ENCODE results near the gene PCDH9. TPM values are rescaled to one million over a fixed set of nuclear protein-coding genes. Genes with fewer than 3 reads are reported as not detected.

The PCDH9 gene
- total and polyA plus RNA-seq, 2 experiments from 2014 or later: 0.31 to 0.52 TPM

DNA sequence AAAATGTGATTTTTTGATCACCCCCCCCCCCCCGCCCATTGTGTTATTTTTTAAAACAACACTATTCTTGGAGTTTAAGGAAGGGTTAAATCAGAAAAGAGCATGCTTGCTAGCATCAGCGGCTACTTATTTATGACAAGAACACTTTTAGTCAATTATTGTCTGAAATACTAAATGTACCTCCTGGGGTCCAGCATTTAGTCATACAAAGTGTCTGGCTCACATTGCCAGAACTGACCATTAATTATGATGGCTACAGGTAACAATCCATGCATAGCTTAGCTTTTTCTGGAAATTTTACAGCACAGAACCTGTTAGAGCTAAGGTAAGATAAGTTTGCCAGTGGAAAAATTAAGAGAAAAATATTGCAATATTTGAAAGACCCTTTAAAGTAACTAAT is 90.1 kb downstream of the PCDH9 start:
- Histone ChIP-seq H3K9me2 (ENCODE audit: insufficient read depth) (no peaks in the 10 kb centered on the region), H3K27ac (ENCODE audit: low read depth) (no peak overlapping the region), H3K4me3 (no peak overlapping the region), H3K27me3 (ENCODE audit: insufficient read depth) (no peaks in the 10 kb centered on the region), H3K36me3 (ENCODE audit: insufficient read depth) (no peaks in the 10 kb centered on the region), H2AFZ (no peak overlapping the region), H3F3A (replicated peaks; ENCODE audit: low read depth) (no peaks in the 10 kb centered on the region), H4K20me1 (replicated peaks; ENCODE audit: insufficient read depth) (no peaks in the 10 kb centered on the region), H3K4me2 (no peak overlapping the region), H3K79me2 (replicated peaks; ENCODE audit: insufficient read depth) (no peaks in the 10 kb centered on the region), H3K4me1 (ENCODE audit: insufficient read depth) (peaks cover 4% of the 10 kb centered on the region; the same call in 1 of the 2 replicates)
- no peaks in the 10 kb centered on the region for H3K27me3 Mint-ChIP-seq (ENCODE audit: insufficient read depth, low read depth, poor library complexity)
- H3K4me1 Mint-ChIP-seq: peaks cover 10% of the 10 kb centered on the region; the same call in 2 of the 3 replicates
- no peak overlapping the region for H3K27ac Mint-ChIP-seq
- ATAC-seq (no peak), DNase-seq (ENCODE audit: low spot score) (no peak)
- TF ChIP-seq, protein P1, sequence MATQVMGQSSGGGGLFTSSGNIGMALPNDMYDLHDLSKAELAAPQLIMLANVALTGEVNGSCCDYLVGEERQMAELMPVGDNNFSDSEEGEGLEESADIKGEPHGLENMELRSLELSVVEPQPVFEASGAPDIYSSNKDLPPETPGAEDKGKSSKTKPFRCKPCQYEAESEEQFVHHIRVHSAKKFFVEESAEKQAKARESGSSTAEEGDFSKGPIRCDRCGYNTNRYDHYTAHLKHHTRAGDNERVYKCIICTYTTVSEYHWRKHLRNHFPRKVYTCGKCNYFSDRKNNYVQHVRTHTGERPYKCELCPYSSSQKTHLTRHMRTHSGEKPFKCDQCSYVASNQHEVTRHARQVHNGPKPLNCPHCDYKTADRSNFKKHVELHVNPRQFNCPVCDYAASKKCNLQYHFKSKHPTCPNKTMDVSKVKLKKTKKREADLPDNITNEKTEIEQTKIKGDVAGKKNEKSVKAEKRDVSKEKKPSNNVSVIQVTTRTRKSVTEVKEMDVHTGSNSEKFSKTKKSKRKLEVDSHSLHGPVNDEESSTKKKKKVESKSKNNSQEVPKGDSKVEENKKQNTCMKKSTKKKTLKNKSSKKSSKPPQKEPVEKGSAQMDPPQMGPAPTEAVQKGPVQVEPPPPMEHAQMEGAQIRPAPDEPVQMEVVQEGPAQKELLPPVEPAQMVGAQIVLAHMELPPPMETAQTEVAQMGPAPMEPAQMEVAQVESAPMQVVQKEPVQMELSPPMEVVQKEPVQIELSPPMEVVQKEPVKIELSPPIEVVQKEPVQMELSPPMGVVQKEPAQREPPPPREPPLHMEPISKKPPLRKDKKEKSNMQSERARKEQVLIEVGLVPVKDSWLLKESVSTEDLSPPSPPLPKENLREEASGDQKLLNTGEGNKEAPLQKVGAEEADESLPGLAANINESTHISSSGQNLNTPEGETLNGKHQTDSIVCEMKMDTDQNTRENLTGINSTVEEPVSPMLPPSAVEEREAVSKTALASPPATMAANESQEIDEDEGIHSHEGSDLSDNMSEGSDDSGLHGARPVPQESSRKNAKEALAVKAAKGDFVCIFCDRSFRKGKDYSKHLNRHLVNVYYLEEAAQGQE (IDR thresholded peaks at IDR 0.05; ENCODE audit: unreplicated experiment): no peak
- TF ChIP-seq, protein P2, sequence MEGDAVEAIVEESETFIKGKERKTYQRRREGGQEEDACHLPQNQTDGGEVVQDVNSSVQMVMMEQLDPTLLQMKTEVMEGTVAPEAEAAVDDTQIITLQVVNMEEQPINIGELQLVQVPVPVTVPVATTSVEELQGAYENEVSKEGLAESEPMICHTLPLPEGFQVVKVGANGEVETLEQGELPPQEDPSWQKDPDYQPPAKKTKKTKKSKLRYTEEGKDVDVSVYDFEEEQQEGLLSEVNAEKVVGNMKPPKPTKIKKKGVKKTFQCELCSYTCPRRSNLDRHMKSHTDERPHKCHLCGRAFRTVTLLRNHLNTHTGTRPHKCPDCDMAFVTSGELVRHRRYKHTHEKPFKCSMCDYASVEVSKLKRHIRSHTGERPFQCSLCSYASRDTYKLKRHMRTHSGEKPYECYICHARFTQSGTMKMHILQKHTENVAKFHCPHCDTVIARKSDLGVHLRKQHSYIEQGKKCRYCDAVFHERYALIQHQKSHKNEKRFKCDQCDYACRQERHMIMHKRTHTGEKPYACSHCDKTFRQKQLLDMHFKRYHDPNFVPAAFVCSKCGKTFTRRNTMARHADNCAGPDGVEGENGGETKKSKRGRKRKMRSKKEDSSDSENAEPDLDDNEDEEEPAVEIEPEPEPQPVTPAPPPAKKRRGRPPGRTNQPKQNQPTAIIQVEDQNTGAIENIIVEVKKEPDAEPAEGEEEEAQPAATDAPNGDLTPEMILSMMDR (conservative IDR thresholded peaks at IDR 0.05; ENCODE audit: low read depth in 2 of 2): no peak
- TF ChIP-seq NANOG (IDR thresholded peaks at IDR 0.05; ENCODE audit: borderline replicate concordance) (no peak), ZNF331 (CRISPR knock-in tag; IDR thresholded peaks at IDR 0.05; ENCODE audit: low read depth) (no peak), JUNB (IDR thresholded peaks at IDR 0.05; ENCODE audit: unreplicated experiment) (no peak), STAT1 (IDR thresholded peaks at IDR 0.05; ENCODE audit: unreplicated experiment) (no peak), EZH2phosphoT487 (IDR thresholded peaks at IDR 0.05; ENCODE audit: unreplicated experiment) (no peak), ZNF114 (CRISPR knock-in tag; IDR thresholded peaks at IDR 0.05) (no peak), POLR2AphosphoS5 (IDR thresholded peaks at IDR 0.05; ENCODE audit: low read depth) (no peak), CREB1 (CRISPR knock-in tag; IDR thresholded peaks at IDR 0.05; ENCODE audit: low read depth) (no peak)
- TF ChIP-seq, protein P3, sequence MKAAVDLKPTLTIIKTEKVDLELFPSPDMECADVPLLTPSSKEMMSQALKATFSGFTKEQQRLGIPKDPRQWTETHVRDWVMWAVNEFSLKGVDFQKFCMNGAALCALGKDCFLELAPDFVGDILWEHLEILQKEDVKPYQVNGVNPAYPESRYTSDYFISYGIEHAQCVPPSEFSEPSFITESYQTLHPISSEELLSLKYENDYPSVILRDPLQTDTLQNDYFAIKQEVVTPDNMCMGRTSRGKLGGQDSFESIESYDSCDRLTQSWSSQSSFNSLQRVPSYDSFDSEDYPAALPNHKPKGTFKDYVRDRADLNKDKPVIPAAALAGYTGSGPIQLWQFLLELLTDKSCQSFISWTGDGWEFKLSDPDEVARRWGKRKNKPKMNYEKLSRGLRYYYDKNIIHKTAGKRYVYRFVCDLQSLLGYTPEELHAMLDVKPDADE (IDR thresholded peaks at IDR 0.05): no peak
- TF ChIP-seq, protein P4, sequence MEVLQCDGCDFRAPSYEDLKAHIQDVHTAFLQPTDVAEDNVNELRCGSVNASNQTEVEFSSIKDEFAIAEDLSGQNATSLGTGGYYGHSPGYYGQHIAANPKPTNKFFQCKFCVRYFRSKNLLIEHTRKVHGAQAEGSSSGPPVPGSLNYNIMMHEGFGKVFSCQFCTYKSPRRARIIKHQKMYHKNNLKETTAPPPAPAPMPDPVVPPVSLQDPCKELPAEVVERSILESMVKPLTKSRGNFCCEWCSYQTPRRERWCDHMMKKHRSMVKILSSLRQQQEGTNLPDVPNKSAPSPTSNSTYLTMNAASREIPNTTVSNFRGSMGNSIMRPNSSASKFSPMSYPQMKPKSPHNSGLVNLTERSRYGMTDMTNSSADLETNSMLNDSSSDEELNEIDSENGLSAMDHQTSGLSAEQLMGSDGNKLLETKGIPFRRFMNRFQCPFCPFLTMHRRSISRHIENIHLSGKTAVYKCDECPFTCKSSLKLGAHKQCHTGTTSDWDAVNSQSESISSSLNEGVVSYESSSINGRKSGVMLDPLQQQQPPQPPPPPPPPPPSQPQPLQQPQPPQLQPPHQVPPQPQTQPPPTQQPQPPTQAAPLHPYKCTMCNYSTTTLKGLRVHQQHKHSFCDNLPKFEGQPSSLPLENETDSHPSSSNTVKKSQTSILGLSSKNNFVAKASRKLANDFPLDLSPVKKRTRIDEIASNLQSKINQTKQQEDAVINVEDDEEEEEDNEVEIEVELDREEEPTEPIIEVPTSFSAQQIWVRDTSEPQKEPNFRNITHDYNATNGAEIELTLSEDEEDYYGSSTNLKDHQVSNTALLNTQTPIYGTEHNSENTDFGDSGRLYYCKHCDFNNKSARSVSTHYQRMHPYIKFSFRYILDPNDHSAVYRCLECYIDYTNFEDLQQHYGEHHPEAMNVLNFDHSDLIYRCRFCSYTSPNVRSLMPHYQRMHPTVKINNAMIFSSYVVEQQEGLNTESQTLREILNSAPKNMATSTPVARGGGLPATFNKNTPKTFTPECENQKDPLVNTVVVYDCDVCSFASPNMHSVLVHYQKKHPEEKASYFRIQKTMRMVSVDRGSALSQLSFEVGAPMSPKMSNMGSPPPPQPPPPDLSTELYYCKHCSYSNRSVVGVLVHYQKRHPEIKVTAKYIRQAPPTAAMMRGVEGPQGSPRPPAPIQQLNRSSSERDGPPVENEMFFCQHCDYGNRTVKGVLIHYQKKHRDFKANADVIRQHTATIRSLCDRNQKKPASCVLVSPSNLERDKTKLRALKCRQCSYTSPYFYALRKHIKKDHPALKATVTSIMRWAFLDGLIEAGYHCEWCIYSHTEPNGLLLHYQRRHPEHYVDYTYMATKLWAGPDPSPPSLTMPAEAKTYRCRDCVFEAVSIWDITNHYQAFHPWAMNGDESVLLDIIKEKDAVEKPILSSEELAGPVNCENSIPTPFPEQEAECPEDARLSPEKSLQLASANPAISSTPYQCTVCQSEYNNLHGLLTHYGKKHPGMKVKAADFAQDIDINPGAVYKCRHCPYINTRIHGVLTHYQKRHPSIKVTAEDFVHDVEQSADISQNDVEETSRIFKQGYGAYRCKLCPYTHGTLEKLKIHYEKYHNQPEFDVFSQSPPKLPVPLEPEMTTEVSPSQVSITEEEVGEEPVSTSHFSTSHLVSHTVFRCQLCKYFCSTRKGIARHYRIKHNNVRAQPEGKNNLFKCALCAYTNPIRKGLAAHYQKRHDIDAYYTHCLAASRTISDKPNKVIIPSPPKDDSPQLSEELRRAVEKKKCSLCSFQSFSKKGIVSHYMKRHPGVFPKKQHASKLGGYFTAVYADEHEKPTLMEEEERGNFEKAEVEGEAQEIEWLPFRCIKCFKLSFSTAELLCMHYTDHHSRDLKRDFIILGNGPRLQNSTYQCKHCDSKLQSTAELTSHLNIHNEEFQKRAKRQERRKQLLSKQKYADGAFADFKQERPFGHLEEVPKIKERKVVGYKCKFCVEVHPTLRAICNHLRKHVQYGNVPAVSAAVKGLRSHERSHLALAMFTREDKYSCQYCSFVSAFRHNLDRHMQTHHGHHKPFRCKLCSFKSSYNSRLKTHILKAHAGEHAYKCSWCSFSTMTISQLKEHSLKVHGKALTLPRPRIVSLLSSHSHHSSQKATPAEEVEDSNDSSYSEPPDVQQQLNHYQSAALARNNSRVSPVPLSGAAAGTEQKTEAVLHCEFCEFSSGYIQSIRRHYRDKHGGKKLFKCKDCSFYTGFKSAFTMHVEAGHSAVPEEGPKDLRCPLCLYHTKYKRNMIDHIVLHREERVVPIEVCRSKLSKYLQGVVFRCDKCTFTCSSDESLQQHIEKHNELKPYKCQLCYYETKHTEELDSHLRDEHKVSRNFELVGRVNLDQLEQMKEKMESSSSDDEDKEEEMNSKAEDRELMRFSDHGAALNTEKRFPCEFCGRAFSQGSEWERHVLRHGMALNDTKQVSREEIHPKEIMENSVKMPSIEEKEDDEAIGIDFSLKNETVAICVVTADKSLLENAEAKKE (CRISPR knock-in tag; IDR thresholded peaks at IDR 0.05): no peak
- no peaks in the 10 kb centered on the region for H3K36me3 Mint-ChIP-seq (ENCODE audit: low read depth)
- H3K9me3 Mint-ChIP-seq: no peaks in the 10 kb centered on the region
- no peak overlapping the region for H3K4me3 Mint-ChIP-seq

Measured in GM23338 (cell line).